Sigmoid colon (tissue), 7 donors: ENCODE measurements around the gene GGPS1. TPM values are rescaled to one million over a fixed set of nuclear protein-coding genes. Genes with fewer than 3 reads are reported as not detected.

Source experiments
- DNase-seq: peaks from one replicate; pipeline ENCODE4 v3.0.0-alpha.2; 2019
- H3K27ac ChIP-seq, 4 donors: fragments of 200-600 bp; sonication (generic); one replicate each; pipeline ENCODE4 v1.5.1; 2016 to 2019; ENCODE audit warnings: mild to moderate bottlenecking in 1 of 4
- H3K27me3 ChIP-seq, 3 donors: fragments of 200-600 bp; sonication (generic); one replicate each; pipeline ENCODE4 v1.5.1; 2019; ENCODE audit warnings: mild to moderate bottlenecking in 1 of 3
- H3K36me3 ChIP-seq, 4 donors: fragments of 200-600 bp; sonication (generic); one replicate each; pipeline ENCODE4 v1.5.1; 2016 to 2019
- H3K4me1 ChIP-seq, 4 donors: fragments of 200-600 bp; sonication (generic); one replicate each; pipeline ENCODE4 v1.5.1; 2017 to 2019
- H3K4me3 ChIP-seq, 4 donors: fragments of 200-600 bp; sonication (generic); one replicate each; pipeline ENCODE4 v1.5.1; 2017 to 2019; ENCODE audit warnings: mild to moderate bottlenecking in 2 of 4, moderate library complexity in 1 of 4
- H3K9me3 ChIP-seq, 4 donors: fragments of 200-600 bp in 3 of 4; sonication (generic) in 3 of 4; one replicate each; pipeline versions ENCODE4 v1.5.1 to v1.6.1; 2013 to 2019
- EP300 ChIP-seq, 4 donors: sonication (generic); formaldehyde crosslinking; IDR thresholded peaks; one replicate each; pipeline ENCODE4 v1.6.1; 2017; ENCODE audit warnings: antibody characterized with exemption in 4 of 4
- POLR2A ChIP-seq, 2 donors: fragments of 450-650 bp; IDR thresholded peaks; one replicate each; pipeline ENCODE4 v1.6.1; 2016; ENCODE audit warnings: antibody characterized with exemption in 2 of 2, mild to moderate bottlenecking in 2 of 2, moderate library complexity in 2 of 2
- POLR2AphosphoS5 ChIP-seq, 4 donors: sonication (generic); formaldehyde crosslinking; IDR thresholded peaks; one replicate each; pipeline ENCODE4 v1.6.1; 2017; ENCODE audit warnings: antibody characterized with exemption in 4 of 4
- WGBS, 2 donors: extraction: QIAGEN DNeasy Blood & Tissue Kit; methylation state at CpG; one replicate each; pipeline ENCODE4 v1.1.7; 2013; 5-methylcytosine and 5-hydroxymethylcytosine counted together
- intact Hi-C: fragments of 100-400 bp; cut with DNase I; formaldehyde crosslinking; loops from one replicate; pipeline ENCODE4 v1.15.1; 2023
- polyA plus RNA-seq, 3 donors: library from polyadenylated mRNA; stranded (reverse); fragments of 200-250 nt; gene quantifications; one replicate each; pipeline ENCODE4 v1.2.3, GENCODE V29; 2013
- total RNA-seq, 4 donors: library from RNA; depleted of rRNA; stranded (reverse); fragments of >200 nt; gene quantifications; one replicate each; pipeline ENCODE4 v1.1.0, GENCODE V29; 2016
- TF ChIP-seq, protein P1 (sequence below), 4 experiments: fragments of 450-650 bp in 3 of 4; fragments of 200-600 bp in 1 of 4; IDR thresholded peaks; one replicate each; pipeline ENCODE4 v1.5.1; 2016 to 2019; ENCODE audit warnings: antibody characterized with exemption in 4 of 4, mild to moderate bottlenecking in 3 of 4, moderate library complexity in 2 of 4
- donor health status: healthy with polysubstance abuse.
- donor health status: Bipolar disorder and iron deficiency.
- donor health status: healthy.

Gene GGPS1
- total and polyA plus RNA-seq, 7 donors, result 16.6 to 35.7 (median 30.3) TPM

DNA sequence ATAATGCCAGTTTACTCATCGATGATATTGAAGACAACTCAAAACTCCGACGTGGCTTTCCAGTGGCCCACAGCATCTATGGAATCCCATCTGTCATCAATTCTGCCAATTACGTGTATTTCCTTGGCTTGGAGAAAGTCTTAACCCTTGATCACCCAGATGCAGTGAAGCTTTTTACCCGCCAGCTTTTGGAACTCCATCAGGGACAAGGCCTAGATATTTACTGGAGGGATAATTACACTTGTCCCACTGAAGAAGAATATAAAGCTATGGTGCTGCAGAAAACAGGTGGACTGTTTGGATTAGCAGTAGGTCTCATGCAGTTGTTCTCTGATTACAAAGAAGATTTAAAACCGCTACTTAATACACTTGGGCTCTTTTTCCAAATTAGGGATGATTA is 13.7 kb downstream of the GGPS1 start:
- 84 to 86% methylated on average over 6 of the region's 6 CpGs for WGBS, 2 donors
- Histone ChIP-seq H3K9me3 (no peaks in the 10 kb centered on the region), H3K4me3 (no peak overlapping the region), H3K27me3 (no peaks in the 10 kb centered on the region), H3K4me1 (peaks cover 0 to 8% (median 3%) of the 10 kb centered on the region in 4 donors), H3K36me3 (peaks cover 0 to 63% (median 12%) of the 10 kb centered on the region in 4 donors), H3K27ac (no peak overlapping the region)
- no peak for TF ChIP-seq POLR2A (IDR thresholded peaks at IDR 0.05)
- TF ChIP-seq, protein P1, sequence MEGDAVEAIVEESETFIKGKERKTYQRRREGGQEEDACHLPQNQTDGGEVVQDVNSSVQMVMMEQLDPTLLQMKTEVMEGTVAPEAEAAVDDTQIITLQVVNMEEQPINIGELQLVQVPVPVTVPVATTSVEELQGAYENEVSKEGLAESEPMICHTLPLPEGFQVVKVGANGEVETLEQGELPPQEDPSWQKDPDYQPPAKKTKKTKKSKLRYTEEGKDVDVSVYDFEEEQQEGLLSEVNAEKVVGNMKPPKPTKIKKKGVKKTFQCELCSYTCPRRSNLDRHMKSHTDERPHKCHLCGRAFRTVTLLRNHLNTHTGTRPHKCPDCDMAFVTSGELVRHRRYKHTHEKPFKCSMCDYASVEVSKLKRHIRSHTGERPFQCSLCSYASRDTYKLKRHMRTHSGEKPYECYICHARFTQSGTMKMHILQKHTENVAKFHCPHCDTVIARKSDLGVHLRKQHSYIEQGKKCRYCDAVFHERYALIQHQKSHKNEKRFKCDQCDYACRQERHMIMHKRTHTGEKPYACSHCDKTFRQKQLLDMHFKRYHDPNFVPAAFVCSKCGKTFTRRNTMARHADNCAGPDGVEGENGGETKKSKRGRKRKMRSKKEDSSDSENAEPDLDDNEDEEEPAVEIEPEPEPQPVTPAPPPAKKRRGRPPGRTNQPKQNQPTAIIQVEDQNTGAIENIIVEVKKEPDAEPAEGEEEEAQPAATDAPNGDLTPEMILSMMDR (IDR thresholded peaks at IDR 0.05), result no peak
- TF ChIP-seq POLR2AphosphoS5 (IDR thresholded peaks at IDR 0.05), result no peak
- no peak for TF ChIP-seq EP300 (IDR thresholded peaks at IDR 0.05)
- DNase-seq, result no peak
- intact Hi-C loops, result no loop called here

DNA sequence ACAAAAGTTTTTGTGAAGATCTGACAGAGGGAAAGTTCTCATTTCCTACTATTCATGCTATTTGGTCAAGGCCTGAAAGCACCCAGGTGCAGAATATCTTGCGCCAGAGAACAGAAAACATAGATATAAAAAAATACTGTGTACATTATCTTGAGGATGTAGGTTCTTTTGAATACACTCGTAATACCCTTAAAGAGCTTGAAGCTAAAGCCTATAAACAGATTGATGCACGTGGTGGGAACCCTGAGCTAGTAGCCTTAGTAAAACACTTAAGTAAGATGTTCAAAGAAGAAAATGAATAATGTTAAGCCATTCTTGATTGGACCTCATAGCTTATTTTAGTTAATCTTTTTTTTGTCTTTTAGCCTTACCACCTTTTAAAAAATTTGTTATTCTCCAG is 14.1 kb downstream of the GGPS1 start:
- H3K36me3 ChIP-seq, result peaks cover 0 to 60% (median 12%) of the 10 kb centered on the region in 4 donors
- intact Hi-C loops, result no loop called here

DNA sequence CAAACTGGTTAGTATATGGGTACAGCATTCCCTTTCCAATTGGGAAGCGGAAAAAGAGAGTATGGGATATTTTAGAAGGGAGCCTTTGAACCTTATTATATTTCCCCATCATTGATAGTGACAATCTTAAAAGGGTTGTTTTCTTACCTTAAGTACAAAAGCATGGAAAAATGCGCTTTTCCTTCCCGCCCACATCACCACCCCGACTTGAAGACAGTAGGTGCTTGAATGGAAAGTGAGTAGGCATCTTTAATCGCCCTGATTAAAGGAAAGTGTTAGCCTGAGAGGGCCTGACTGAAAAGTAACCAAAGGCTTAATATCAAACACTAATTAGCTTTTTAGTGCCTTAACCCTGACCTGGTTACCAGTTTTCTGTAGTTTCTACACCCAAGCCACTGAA is 15.4 kb downstream of the GGPS1 start:
- 93 to 95% methylated on average over 5 of the region's 5 CpGs for WGBS, 2 donors
- no peak for DNase-seq
- Histone ChIP-seq H3K27ac (no peak overlapping the region), H3K27me3 (no peaks in the 10 kb centered on the region), H3K4me1 (no peaks in the 10 kb centered on the region), H3K9me3 (no peaks in the 10 kb centered on the region), H3K4me3 (no peak overlapping the region), H3K36me3 (peaks cover 0 to 47% (median 12%) of the 10 kb centered on the region in 4 donors)
- intact Hi-C loops, result no loop called here
- no peak for TF ChIP-seq POLR2A (IDR thresholded peaks at IDR 0.05)
- TF ChIP-seq EP300 (IDR thresholded peaks at IDR 0.05), result no peak
- TF ChIP-seq POLR2AphosphoS5 (IDR thresholded peaks at IDR 0.05), result no peak
- TF ChIP-seq, protein P1 (IDR thresholded peaks at IDR 0.05), result no peak

More for the DNA sequence above, 14.1 kb downstream of the GGPS1 start:
- Histone ChIP-seq H3K4me3 (no peak overlapping the region), H3K27me3 (no peaks in the 10 kb centered on the region), H3K9me3 (no peaks in the 10 kb centered on the region), H3K4me1 (peaks cover 0 to 3% (median under 1%) of the 10 kb centered on the region in 4 donors), H3K27ac (no peak overlapping the region)
- TF ChIP-seq EP300 (IDR thresholded peaks at IDR 0.05), result no peak
- TF ChIP-seq, protein P1 (IDR thresholded peaks at IDR 0.05), result no peak
- TF ChIP-seq POLR2A (IDR thresholded peaks at IDR 0.05), result no peak
- TF ChIP-seq POLR2AphosphoS5 (IDR thresholded peaks at IDR 0.05), result no peak
- no peak for DNase-seq
- 86 to 91% methylated on average over 3 of the region's 3 CpGs for WGBS, 2 donors

DNA sequence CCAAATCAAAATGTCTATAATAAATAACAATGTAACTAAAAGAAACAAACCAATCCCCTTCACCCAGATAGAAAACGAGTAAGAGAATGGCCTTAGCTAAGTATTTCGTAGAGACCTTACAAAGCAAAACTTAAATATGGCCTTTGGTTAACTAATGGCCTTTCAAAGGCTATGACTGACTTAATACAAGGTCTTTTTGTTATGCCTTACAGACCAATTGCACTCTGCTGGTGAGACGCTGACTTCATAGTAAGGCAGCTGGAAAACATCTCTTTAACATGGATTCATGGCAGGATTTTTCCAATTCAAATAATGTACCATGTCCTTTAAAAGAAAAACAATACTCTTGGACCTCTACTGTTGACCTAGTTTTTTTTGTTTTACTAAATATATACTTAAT is 23.1 kb downstream of the GGPS1 start:
- Histone ChIP-seq H3K36me3 (peaks cover 0 to 4% (median 0%) of the 10 kb centered on the region in 4 donors), H3K4me3 (no peak overlapping the region), H3K9me3 (no peaks in the 10 kb centered on the region), H3K27ac (no peak overlapping the region), H3K27me3 (no peaks in the 10 kb centered on the region), H3K4me1 (no peaks in the 10 kb centered on the region)
- intact Hi-C loops, result no loop called here
- 91 to 92% methylated on average over 3 of the region's 3 CpGs for WGBS, 2 donors
- DNase-seq, result no peak
- TF ChIP-seq POLR2A (IDR thresholded peaks at IDR 0.05) (no peak), POLR2AphosphoS5 (IDR thresholded peaks at IDR 0.05) (no peak), EP300 (IDR thresholded peaks at IDR 0.05) (no peak)
- TF ChIP-seq, protein P1 (IDR thresholded peaks at IDR 0.05), result no peak

DNA sequence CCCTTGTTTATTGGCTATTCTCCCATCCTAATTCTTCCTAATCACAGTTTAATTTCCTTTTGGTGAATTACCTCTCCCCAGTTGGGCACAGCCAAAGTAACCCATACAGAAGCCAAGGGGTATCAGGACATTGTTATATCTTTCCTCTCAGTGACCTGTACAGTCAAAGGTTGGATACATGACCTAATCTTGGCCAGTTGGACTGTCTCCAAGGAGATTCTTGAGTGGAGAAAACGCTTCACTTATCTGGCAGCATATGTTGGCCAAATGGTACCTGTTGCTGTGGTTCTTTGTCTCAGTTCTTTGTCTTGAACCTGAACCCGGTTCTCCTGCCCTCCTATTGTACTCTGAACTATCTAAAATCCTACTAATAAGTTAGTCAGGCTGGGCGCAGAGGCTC is 23.5 kb downstream of the GGPS1 start:
- H3K36me3 ChIP-seq, result no peaks in the 10 kb centered on the region
- intact Hi-C loops, result no loop called here
- WGBS, 2 donors, result 71 to 76% methylated on average over 3 of the region's 3 CpGs

More for the DNA sequence above, 23.5 kb downstream of the GGPS1 start:
- Histone ChIP-seq H3K27me3 (no peaks in the 10 kb centered on the region), H3K4me3 (no peak overlapping the region), H3K4me1 (no peaks in the 10 kb centered on the region), H3K27ac (no peak overlapping the region), H3K9me3 (no peaks in the 10 kb centered on the region)
- DNase-seq, result no peak
- TF ChIP-seq, protein P1 (IDR thresholded peaks at IDR 0.05), result no peak
- no peak for TF ChIP-seq POLR2A (IDR thresholded peaks at IDR 0.05)
- TF ChIP-seq POLR2AphosphoS5 (IDR thresholded peaks at IDR 0.05), result no peak
- no peak for TF ChIP-seq EP300 (IDR thresholded peaks at IDR 0.05)
